HepG2 (cell line): Measurements from ENCODE around the gene ADAM15. TPM values are rescaled to one million over a fixed set of nuclear protein-coding genes. Genes with fewer than 3 reads are reported as not detected.

Experiments
- CCDC6 ChIP-seq: sonication (generic); formaldehyde crosslinking; IDR thresholded peaks from 2 replicates; pipeline ENCODE4 v1.8.1; 2022; ENCODE audit warnings: mild to moderate bottlenecking, missing genetic modification reagents, moderate library complexity
- ETV5 ChIP-seq: IDR thresholded peaks from 2 replicates; pipeline ENCODE4 v1.6.1; 2018; ENCODE audit warnings: missing biosample characterization, missing genetic modification reagents, inconsistent platforms, borderline replicate concordance
- MTA3 ChIP-seq: sonication (generic); formaldehyde crosslinking; IDR thresholded peaks from 2 replicates; pipeline ENCODE4 v1.4.0; 2020; ENCODE audit warnings: missing genetic modification reagents
- MYNN ChIP-seq: sonication (generic); formaldehyde crosslinking; IDR thresholded peaks from 2 replicates; pipeline ENCODE4 v1.4.0; 2020; ENCODE audit warnings: mild to moderate bottlenecking, low read depth, missing genetic modification reagents
- NFKB2 ChIP-seq: sonication (generic); formaldehyde crosslinking; IDR thresholded peaks from 2 replicates; pipeline ENCODE4 v1.4.0; 2020; ENCODE audit warnings: missing genetic modification reagents, borderline replicate concordance
- NR1H2 ChIP-seq: sonication (generic); formaldehyde crosslinking; IDR thresholded peaks from 2 replicates; pipeline ENCODE4 v1.8.1; 2022; ENCODE audit warnings: low read depth, missing genetic modification reagents, borderline replicate concordance
- SALL2 ChIP-seq: sonication (generic); formaldehyde crosslinking; IDR thresholded peaks from 2 replicates; pipeline ENCODE4 v1.8.1; 2023; ENCODE audit warnings: mild to moderate bottlenecking, missing genetic modification reagents, inconsistent platforms
- SAP130 ChIP-seq: IDR thresholded peaks from 2 replicates; pipeline ENCODE4 v1.6.1; 2016; ENCODE audit warnings: low read depth
- SOX6 ChIP-seq, 2 experiments: fragments of 450-650 bp in 1 of 2; sonication (generic) in 1 of 2; formaldehyde crosslinking in 1 of 2; IDR thresholded peaks; 2 replicates each; pipeline versions ENCODE4 v1.4.0 to v1.6.1; 2017 to 2020; ENCODE audit warnings: antibody characterized with exemption in 1 of 2, mild to moderate bottlenecking in 1 of 2, missing genetic modification reagents in 1 of 2
- TBX2 ChIP-seq: sonication (generic); formaldehyde crosslinking; IDR thresholded peaks from 2 replicates; pipeline ENCODE4 v1.5.0; 2020; ENCODE audit warnings: missing genetic modification reagents, mild to moderate bottlenecking, borderline replicate concordance
- ZNF569 ChIP-seq: sonication (generic); formaldehyde crosslinking; IDR thresholded peaks from 2 replicates; pipeline ENCODE4 v1.5.0; 2020; ENCODE audit warnings: mild to moderate bottlenecking, missing genetic modification reagents, moderate library complexity, borderline replicate concordance
- polyA plus RNA-seq, 8 experiments: library from polyadenylated mRNA; depleted of rRNA in 3 of 8; stranded (reverse) in 7 of 8; unstranded in 1 of 8; fragments of >200 nt; fragmentation: Illumina TruSeq in 4 of 8; extraction: Trizol in 4 of 8; gene quantifications; 2 replicates each; pipeline versions ENCODE4 v1.2.1 to v1.2.3, GENCODE V29; 2011 to 2016; ENCODE audit warnings: low read depth in 4 of 8, missing spikeins in 1 of 8, mixed read lengths in 1 of 8; ENCODE audit not compliant: insufficient read depth in 1 of 8
- total RNA-seq, 5 experiments: library from RNA; depleted of rRNA; stranded (reverse); fragments of >200 nt; fragmentation: Illumina TruSeq; extraction: Trizol; gene quantifications; 2 replicates each; pipeline ENCODE4 v1.2.3, GENCODE V29; 2016; ENCODE audit warnings: low read depth in 1 of 5
- TF ChIP-seq, protein P1 (sequence below): sonication (generic); formaldehyde crosslinking; IDR thresholded peaks from 2 replicates; pipeline ENCODE4 v1.4.0; 2020; ENCODE audit warnings: mild to moderate bottlenecking, missing genetic modification reagents
- TF ChIP-seq, protein P2 (sequence below): sonication (generic); formaldehyde crosslinking; IDR thresholded peaks from 2 replicates; pipeline ENCODE4 v1.5.0; 2020; ENCODE audit warnings: mild to moderate bottlenecking, missing genetic modification reagents
- TF ChIP-seq, protein P3 (sequence below): sonication (generic); formaldehyde crosslinking; IDR thresholded peaks from 2 replicates; pipeline ENCODE4 v1.5.0; 2020; ENCODE audit warnings: missing genetic modification reagents

ADAM15 gene
- total and polyA plus RNA-seq, 2 of the 13 experiments (the other 11 are each of a cell fraction or from before 2014, with no cell fraction given), result 17.9 to 25.6 TPM

DNA sequence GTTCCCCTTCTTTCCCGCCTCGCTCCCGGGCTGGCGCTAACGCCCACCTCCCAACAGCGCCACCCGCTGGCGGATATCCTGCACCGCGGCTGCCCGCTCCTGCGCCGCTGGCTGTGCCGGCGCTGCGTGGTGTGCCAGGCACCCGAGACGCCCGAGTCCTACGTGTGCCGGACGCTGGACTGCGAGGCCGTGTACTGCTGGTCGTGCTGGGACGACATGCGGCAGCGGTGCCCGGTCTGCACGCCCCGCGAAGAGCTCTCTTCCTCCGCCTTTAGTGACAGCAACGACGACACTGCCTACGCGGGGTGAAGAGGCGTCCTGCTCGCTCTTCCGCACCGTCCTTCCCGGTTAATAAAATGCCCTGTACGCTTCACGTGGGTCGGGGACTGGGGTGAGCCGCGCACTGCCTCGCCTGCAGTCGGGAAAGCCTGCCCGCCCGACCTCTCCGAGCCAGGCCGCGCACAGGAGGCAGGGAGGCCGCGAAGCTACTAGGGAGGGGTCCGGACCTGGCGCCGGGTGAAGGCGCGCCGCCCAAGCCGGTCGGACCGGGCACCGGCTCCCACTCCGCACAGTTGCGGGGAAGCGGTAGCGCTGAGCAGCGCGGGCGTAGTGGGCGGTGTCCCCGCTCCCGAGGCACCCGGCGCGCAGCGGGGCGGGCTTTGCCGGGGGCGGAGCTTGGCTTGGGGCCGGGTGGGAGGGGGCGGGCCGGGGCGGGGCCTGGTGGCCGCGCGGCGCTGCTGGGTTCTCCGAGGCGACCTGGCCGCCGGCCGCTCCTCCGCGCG lies at the start of gene ADAM15 (continued):
- TF ChIP-seq, protein P1, sequence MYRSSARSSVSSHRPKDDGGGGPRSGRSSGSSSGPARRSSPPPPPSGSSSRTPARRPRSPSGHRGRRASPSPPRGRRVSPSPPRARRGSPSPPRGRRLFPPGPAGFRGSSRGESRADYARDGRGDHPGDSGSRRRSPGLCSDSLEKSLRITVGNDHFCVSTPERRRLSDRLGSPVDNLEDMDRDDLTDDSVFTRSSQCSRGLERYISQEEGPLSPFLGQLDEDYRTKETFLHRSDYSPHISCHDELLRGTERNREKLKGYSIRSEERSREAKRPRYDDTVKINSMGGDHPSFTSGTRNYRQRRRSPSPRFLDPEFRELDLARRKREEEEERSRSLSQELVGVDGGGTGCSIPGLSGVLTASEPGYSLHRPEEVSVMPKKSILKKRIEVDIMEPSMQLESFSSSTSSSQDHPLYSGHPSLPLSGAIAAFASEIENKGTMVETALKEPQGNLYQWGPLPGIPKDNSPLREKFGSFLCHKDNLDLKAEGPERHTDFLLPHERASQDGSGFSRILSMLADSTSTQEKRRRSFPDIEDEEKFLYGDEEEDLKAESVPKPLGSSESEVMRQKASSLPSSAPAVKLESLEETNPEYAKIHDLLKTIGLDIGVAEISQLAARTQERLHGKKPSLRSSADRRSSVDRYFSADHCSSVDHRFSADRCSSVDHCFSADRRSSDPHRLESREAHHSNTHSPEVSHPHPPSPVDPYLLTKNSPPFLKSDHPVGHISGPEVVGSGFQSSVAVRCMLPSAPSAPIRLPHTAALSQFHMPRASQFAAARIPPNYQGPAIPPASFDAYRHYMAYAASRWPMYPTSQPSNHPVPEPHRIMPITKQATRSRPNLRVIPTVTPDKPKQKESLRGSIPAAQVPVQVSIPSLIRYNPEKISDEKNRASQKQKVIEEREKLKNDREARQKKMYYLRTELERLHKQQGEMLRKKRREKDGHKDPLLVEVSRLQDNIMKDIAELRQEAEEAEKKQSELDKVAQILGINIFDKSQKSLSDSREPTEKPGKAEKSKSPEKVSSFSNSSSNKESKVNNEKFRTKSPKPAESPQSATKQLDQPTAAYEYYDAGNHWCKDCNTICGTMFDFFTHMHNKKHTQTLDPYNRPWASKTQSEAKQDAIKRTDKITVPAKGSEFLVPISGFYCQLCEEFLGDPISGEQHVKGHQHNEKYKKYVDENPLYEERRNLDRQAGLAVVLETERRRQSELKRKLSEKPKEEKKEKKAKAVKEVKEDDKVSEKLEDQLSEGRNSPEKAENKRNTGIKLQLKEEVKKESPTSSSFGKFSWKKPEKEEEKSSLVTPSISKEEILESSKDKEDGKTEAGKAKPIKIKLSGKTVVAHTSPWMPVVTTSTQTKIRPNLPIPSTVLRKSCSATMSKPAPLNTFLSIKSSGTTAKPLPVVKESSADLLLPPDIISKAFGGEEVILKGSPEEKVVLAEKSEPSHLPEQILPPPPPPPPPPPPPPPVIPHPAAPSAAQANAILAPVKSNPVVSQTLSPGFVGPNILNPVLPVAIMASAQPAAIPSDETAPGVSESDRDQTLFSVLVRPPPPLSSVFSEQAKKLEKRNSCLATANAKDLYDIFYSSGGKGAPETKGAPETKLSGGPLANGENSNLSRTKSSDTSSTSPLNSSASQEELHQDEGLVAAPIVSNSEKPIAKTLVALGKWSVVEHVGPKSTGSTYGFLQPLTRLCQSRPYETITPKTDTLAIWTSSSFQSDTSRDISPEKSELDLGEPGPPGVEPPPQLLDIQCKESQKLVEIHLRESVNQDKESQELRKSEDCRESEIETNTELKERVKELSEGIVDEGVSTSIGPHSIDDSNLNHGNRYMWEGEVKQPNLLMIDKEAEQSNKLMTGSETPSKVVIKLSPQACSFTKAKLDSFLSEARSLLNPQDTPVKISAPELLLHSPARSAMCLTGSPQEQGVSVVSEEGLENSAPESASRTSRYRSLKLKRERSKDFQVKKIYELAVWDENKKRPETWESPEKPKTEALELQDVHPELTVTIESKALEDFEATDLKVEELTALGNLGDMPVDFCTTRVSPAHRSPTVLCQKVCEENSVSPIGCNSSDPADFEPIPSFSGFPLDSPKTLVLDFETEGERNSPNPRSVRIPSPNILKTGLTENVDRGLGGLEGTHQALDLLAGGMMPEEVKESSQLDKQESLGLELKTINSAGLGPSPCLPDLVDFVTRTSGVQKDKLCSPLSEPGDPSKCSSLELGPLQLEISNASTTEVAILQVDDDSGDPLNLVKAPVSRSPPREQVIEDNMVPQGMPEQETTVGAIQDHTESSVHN, result no peak; the same call in 1 of the 2 replicates
- no peak for TF ChIP-seq MTA3 (CRISPR knock-in tag)
- TF ChIP-seq NFKB2 (CRISPR knock-in tag), result peak; percentile 94
- TF ChIP-seq SALL2 (CRISPR knock-in tag), result peak; percentile 25; the same call in 1 of the 2 replicates
- peak; percentile 60; the same call in 1 of the 2 replicates for TF ChIP-seq MYNN (CRISPR knock-in tag)
- TF ChIP-seq, protein P2, sequence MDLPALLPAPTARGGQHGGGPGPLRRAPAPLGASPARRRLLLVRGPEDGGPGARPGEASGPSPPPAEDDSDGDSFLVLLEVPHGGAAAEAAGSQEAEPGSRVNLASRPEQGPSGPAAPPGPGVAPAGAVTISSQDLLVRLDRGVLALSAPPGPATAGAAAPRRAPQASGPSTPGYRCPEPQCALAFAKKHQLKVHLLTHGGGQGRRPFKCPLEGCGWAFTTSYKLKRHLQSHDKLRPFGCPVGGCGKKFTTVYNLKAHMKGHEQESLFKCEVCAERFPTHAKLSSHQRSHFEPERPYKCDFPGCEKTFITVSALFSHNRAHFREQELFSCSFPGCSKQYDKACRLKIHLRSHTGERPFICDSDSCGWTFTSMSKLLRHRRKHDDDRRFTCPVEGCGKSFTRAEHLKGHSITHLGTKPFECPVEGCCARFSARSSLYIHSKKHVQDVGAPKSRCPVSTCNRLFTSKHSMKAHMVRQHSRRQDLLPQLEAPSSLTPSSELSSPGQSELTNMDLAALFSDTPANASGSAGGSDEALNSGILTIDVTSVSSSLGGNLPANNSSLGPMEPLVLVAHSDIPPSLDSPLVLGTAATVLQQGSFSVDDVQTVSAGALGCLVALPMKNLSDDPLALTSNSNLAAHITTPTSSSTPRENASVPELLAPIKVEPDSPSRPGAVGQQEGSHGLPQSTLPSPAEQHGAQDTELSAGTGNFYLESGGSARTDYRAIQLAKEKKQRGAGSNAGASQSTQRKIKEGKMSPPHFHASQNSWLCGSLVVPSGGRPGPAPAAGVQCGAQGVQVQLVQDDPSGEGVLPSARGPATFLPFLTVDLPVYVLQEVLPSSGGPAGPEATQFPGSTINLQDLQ (CRISPR knock-in tag), result peak; percentile 56; the same call in 1 of the 2 replicates
- peak; percentile 18; the same call in 1 of the 2 replicates for TF ChIP-seq NR1H2 (CRISPR knock-in tag)
- peak; percentile 63 for TF ChIP-seq ETV5 (CRISPR knock-in tag)
- TF ChIP-seq, protein P3, sequence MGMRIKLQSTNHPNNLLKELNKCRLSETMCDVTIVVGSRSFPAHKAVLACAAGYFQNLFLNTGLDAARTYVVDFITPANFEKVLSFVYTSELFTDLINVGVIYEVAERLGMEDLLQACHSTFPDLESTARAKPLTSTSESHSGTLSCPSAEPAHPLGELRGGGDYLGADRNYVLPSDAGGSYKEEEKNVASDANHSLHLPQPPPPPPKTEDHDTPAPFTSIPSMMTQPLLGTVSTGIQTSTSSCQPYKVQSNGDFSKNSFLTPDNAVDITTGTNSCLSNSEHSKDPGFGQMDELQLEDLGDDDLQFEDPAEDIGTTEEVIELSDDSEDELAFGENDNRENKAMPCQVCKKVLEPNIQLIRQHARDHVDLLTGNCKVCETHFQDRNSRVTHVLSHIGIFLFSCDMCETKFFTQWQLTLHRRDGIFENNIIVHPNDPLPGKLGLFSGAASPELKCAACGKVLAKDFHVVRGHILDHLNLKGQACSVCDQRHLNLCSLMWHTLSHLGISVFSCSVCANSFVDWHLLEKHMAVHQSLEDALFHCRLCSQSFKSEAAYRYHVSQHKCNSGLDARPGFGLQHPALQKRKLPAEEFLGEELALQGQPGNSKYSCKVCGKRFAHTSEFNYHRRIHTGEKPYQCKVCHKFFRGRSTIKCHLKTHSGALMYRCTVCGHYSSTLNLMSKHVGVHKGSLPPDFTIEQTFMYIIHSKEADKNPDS, result no peak
- peak; percentile 87 for TF ChIP-seq TBX2
- TF ChIP-seq CCDC6, result peak; percentile 81
- no peak for TF ChIP-seq SOX6 (IDR thresholded peaks at IDR 0.05)
- peak; percentile 44; the same call in 1 of the 2 replicates for TF ChIP-seq SOX6 (CRISPR knock-in tag; IDR thresholded peaks at IDR 0.05)
- 0 out of 2 replicates have a peak, but pooled peaks have one; percentile 41 for TF ChIP-seq ZNF569 (CRISPR knock-in tag)
- peak; percentile 79 for TF ChIP-seq SAP130
